Stimulated activated CD8-positive, alpha-beta memory T cell treated with anti-CD3 and anti-CD28 coated beads, Interleukin-7, amount 100 ng/mL, for 48 hours (primary cell): Measurements from ENCODE around the gene PMEPA1.

Source experiments
- DNase-seq, 2 donors: peaks; one replicate each; pipeline ENCODE4 v3.0.0-alpha.2; 2020; ENCODE audit warnings: low read depth in 1 of 2; ENCODE audit errors: extremely low read depth in 1 of 2

The PMEPA1 gene

GRCh38 chr20:57709823-57710799, at the start of gene PMEPA1:
TSS of gene PMEPA1 (minus strand) at chr20:57710015. CDS start at chr20:57709582, 433 bp downstream.
- DNase-seq, result peak; percentile 87

- no peak for DNase-seq
Observed at GRCh38 chr20:57757767-57758166, 48.0 kb upstream of the PMEPA1 start.

- no peak for DNase-seq
Observed at GRCh38 chr20:57756921-57757320, 47.1 kb upstream of the PMEPA1 start.

GRCh38 chr20:57756213-57756612, 46.4 kb upstream of the PMEPA1 start:
- DNase-seq, result no peak

- DNase-seq, result no peak
Observed at GRCh38 chr20:57755609-57756008, 45.8 kb upstream of the PMEPA1 start.

- DNase-seq, result no peak
Observed at GRCh38 chr20:57754190-57754589, 44.4 kb upstream of the PMEPA1 start.

- DNase-seq, result no peak
Observed at GRCh38 chr20:57753332-57754164, 43.7 kb upstream of the PMEPA1 start.

GRCh38 chr20:57751411-57751810, 41.6 kb upstream of the PMEPA1 start:
- no peak for DNase-seq

- DNase-seq, result no peak
Observed at GRCh38 chr20:57749869-57750268, 40.1 kb upstream of the PMEPA1 start.

GRCh38 chr20:57749131-57749690, 39.4 kb upstream of the PMEPA1 start:
- no peak for DNase-seq

GRCh38 chr20:57748601-57749130, 38.9 kb upstream of the PMEPA1 start:
- peak; percentile 15 to 18 for DNase-seq

- no peak for DNase-seq
Observed at GRCh38 chr20:57747861-57748481, 38.2 kb upstream of the PMEPA1 start.

- no peak for DNase-seq
Observed at GRCh38 chr20:57746832-57747404, 37.1 kb upstream of the PMEPA1 start.

- no peak for DNase-seq
Observed at GRCh38 chr20:57746201-57746600, 36.4 kb upstream of the PMEPA1 start.

- no peak for DNase-seq
Observed at GRCh38 chr20:57744206-57744605, 34.4 kb upstream of the PMEPA1 start.

GRCh38 chr20:57743450-57744095, 33.8 kb upstream of the PMEPA1 start:
- no peak for DNase-seq

- DNase-seq, result no peak
Observed at GRCh38 chr20:57742507-57743181, 32.8 kb upstream of the PMEPA1 start.

- no peak for DNase-seq
Observed at GRCh38 chr20:57738484-57738883, 28.7 kb upstream of the PMEPA1 start.

- DNase-seq, result no peak
Observed at GRCh38 chr20:57738053-57738452, 28.2 kb upstream of the PMEPA1 start.
